Testis (tissue), 2 donors: ENCODE results near the gene FAN1.

Experiments used
- CTCF ChIP-seq, 3 experiments: fragments of 450-650 bp in 2 of 3; fragments of 200-600 bp in 1 of 3; sonication (generic) in 1 of 3; IDR thresholded peaks; one replicate each; pipeline ENCODE4 v1.5.1; 2016 to 2019; ENCODE audit warnings: antibody characterized with exemption in 3 of 3, mild to moderate bottlenecking in 2 of 3, moderate library complexity in 1 of 3
- POLR2A ChIP-seq: fragments of 450-650 bp; IDR thresholded peaks from one replicate; pipeline ENCODE4 v1.6.1; 2017; ENCODE audit warnings: antibody characterized with exemption, mild to moderate bottlenecking, moderate library complexity

- no peak for TF ChIP-seq CTCF (IDR thresholded peaks at IDR 0.05)
- TF ChIP-seq POLR2A: no peak
Observed at GRCh38 chr15:30979457-30979856, 75.7 kb downstream of the FAN1 start.
